NCI-H748 treated with DMSO at 0.1 percent for 48 hours (cell line): ENCODE measurements around the gene MUTYH.
A peak's percentile ranks its signal among the peaks of the same experiment; 100 is the strongest.

Experiments used
- DNase-seq: peaks from one replicate; lab custom pipeline; 2025; lab: John Stamatoyannopoulos, UW

MUTYH gene

DNA sequence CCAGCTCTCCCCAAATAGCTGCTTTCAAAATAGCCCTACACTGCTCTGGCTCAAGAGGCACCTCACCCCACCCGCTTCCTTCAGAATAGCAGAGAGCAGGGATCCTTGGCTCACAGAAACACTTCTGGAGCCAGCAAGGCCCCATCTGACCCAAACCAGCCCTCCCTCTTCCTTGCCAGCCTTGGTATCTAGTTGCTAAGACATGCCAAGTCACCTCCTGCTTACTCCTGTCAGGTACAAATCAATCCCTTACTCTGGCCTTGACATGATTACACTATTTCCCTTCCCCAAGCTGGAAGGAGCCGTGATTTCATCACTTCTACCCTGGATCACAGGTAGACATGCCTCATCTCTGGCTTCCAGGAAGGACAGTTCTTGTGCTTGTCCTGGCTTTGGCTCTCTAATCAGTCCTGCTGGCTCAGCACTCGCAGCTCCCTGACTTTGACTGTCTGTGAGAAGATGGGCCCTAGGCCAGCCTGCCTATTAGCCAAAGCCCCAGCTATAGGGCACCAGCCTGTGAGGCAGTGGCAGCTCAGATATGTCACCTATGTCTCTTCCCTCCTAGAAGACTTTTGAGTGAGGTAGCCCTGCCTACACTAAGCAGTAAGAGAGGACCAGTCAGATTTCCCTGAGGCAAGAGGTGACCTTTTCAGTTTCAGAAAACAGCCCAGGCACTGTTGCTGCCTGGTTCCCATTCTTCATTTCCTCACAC is 8.9 kb upstream of the MUTYH start:
- no peak for DNase-seq

DNA sequence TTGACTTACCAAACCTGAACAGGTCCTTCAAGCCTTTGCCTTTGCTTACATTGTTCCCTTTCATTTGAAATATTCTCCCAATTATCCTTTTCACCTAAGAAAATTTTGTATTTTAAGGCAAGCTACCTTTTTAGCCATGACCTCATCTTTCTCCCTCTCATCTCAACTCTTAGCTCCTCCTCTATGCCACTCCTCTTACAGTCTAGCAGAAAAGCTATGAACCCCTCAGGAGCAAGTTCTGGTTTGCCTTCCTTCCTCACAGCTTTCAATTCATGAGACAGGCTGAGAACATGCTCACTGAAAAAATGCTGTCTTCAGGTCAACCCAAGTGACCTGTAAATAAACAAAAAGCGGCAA is 8.3 kb upstream of the MUTYH start:
- no peak for DNase-seq

DNA sequence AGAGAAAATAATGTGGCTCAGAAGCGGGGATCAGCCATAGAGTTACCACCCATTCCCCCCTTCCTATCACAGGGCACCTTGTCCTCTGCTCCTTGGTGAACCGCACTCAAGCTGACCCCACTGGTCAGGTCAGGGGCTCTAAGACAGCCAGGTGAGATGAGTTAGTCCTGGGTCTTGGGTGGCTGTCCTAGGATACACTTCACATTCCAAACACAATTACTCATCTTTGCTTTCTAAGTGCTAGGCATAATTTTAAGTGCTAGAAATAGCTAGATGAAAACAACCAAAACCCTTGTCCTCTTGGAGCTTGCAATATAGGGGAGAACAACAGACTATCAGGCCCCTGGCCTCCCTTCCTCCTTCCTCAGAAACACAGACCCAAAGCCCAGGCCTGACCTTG is 7.8 kb upstream of the MUTYH start:
- no peak for DNase-seq

DNA sequence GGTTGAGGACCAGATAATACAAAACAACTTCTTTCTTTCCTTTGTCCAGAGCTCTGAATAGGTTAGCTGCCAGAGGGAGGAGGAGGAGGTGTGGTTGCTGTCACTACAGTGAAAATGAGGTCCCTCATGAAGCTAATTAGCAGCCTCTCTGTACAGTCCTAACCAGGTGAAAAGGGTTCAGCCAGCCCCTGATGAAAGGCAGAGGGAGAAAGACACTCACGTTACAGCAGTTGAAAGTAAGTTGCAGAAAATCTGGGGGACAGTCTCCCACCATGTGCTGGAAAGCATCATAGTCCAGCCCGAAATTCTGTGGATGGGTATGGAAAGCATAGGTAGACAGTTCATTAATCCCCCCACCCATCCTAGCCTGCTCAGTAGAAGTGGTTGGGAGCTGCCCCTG is 6.2 kb upstream of the MUTYH start:
- DNase-seq, result no peak

DNA sequence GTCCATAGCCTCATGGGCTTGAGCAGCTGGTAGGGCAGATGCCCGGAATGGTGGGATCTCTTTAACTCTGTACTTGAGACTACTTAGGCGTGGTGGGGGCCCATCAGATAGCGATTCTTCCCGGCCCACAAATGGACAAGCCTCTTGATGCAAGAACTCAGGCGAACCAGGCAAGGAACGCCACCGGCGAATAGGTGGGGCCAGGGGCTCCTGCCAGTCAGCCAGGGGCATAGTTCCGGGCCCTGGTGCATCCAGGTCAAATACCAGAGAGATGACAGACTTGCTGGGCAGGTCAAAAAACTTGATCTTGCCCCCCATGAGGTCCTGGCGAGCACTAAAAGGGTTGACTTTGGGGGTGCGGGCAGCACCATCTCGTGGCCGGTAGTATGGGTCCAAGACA is 4.8 kb upstream of the MUTYH start:
- no peak for DNase-seq

DNA sequence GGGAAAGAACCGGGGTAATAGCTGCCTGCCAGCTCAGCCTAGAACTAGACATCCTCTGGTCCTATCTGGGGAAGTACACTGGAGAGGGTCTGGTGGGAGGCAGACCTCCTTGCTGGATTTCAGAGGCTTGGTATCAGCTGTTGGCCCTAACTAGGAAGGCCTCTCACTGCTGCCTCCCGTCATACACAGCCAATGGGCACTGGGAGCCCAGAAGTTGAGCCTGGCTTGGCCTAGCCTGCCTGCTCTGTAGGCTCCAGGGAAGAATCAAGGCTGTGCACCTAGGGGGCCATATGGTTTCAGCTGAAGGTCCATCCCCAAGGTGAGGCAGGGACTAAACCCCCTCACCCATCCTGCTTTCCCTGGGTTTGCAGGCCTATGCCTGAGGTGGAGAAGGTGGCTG is 4.3 kb upstream of the MUTYH start:
- no peak for DNase-seq

DNA sequence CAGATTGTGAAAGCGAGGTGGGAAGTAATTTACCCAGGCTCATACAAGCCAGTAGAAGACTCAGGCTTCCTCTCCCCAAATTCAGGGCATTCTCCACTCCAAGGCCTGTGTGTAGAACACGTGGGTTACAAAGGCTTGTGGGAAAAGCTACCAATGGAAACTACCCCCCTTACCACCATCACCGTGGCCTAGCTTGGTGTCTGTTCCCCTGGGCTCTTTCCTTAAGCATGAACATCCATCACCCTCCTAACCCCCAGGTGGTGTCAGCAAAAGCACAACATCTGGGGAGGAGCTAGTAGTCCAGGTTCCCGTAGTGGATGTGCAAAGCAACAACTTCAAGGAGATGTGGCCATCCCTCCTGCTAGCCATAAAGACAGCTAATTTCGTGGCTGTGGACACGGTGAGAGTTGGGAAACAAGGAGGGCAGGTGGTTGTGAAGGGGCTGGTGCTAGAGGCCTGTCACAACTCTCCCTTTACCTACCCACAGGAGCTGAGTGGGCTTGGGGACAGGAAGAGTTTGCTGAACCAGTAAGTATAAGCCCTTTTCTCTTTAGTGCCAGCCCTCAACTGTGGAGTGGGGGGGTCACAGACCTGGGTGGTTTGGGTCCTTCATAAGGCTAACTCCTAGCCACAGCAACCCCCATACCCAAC is 701 bp upstream of the MUTYH start:
- DNase-seq, result no peak

DNA sequence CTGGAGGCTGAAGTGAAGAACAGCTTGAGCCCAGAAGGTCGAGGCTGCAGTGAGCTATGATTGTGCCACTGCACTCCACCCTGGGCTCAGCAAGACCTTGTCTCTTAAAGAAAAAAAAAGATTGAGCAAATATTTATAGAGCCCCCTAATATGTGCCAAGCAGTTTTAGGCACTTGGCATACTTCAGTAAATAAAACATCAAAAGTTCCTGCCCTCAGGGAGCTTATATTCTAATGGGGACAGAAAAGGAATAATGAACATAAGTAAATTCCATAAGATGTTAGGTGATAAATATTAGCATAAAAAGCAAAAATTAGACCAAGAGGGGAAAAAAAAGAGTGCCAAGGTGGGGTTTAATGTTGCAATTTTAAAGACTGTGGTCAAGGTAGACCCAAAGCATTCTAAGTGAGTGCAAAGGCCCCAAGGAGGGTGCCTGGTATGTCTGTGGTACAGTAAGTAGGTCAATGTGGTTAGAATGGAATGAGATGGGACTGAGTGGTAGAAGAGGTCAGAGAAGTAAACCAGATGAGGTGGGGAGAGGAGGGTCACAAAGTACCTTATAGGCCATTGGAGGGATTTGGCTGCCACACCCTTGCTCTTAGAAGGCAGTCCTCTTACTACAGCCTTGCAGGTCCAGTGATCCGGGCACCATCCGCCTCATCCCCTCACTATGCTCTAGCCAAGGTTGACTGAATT is 2.5 kb downstream of the MUTYH start:
- DNase-seq, result no peak

DNA sequence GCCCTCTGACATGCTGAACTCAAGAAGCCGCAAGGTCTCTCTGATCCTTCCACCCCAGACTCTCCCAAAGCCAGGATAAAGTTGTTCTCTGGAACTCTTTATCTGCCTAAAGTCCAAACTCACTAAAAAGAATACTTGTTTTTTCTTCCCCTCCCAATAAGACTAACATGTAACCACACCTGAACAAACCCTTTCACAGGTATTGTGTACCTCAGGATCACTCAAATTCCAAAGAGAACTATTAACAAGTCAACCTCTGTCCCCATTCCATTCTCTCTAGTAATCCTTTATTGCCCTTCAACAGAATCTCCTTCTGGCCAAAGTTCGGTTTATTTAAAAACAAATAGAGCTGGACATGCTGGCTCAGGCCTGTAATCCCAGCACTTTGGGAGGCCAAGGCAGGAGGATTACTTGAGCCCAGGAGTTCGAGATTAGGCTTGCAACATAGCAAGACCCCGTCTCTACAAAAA is 4.3 kb downstream of the MUTYH start:
- DNase-seq, result no peak

DNA sequence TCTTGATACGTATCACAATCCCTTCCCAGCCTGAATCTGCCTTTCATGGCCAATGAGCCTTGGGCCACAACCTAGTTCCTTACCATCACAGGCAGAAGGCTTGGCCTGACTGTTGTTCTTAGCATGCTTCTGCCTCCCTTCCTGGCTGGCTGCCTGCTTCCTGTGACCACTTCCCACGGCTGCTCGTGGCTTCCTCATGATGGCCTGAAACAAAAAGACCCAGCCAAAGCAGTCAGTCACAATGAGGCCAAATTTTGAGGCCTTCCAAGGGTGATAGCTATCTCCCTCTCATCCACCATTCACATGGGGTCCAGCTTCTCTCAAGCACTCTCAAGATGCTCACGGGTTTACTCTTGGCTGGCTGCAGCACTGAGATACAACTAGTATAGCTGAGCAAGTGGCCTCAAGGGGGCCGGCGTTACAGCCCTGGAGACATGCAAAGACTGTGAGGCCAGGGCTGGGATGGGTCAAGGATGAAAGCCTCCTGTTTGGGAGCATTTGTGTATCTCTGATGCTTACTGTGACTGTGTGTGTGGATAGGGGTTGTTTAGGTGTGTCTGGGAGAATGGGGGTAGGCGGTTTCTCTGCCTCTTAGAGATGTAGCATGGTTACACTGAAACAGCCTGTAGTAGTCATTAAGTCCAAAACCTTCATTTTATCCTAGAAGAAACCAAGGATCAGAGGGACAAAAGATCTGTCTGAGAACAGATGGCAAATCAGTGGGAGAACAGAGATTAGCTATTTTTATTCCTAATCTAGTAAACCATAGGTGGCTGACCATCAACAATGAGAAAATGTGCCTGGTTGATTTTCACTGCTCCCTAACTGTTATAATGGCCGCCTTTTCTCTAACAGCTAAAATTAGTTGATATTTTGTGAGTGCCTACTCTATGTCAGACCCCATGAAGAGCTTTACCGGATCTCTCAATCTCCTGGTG is 5.7 kb downstream of the MUTYH start:
- DNase-seq, result no peak

DNA sequence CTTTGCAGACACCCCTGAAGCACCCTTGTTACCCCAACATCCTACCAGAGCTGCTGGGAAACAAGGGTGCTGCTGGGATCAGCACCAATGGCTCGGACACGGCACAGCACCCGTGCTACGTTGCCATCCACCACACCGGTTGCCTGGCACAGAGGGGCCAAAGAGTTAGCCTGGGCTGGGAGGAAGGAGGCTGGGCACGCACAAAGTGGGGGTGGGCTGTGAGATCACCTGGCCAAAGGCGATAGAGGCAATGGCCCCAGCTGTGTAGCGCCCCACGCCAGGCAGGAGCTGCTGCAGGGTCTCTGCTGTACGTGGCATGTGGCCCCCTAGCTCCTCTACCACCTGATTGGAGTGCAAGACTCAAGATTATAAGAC is 7.9 kb downstream of the MUTYH start:
- DNase-seq, result no peak

DNA sequence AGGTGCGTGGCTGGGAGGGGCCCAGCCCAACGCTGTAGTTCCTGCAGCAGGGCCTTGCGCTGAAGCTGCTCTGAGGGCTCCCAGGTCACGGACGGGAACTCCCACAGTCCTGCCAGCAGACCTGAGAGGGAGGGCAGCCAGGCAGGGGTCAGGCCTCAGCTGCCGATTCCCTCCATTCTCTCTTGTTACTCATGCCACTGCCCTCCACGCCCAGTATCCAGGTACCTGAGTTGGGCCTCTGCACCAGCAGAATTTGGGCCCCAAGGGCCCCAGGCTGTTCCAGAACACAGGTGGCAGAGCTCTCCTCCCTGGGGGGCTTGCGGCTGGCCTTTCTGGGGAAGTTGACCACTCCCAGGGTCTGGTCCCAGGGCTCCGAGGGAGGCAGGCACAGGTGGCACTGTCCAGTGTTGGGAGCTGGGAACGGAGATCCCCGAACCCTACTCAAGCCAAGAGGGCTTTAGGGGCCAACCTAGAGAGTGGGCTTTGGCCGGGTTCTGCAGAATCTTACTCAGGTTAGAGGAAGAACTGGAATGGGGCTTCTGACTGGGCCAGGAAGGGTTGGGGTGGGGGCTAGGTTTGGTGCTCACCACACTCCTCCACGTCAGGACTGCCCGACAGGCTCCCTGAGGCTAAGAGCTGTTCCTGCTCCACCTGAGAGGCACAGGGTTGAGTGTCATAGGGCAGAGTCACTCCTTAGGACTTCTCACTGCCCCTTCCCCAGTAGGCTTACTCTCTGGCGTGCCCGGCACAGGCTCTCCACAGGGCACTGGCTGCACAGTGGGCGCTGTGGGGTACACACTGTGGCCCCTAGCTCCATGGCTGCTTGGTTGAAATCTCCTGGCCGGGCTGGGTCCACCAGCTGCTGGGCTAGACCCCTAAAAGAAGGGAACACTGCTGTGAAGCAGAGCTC is 8.5 kb downstream of the MUTYH start:
- DNase-seq, result no peak

DNA sequence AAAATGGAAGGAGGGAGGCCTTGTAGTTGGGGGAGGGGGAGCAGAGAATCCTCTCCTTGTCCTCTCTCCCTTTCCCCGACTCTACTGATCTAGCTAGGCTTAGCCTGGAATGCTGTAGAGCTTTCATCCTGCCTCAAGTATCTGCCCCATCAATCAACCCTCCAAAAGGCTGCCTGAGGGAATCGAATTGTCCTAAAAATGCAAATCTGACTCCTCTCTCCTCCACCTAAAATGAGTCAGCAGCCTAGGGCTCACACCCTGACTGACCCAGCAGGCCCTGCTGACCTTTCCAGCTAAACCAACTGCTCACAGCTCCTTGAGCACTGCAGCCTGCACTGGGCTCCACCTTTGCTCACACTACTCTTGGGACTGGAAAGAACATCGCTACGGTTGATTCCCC is 10.8 kb downstream of the MUTYH start:
- no peak for DNase-seq

DNA sequence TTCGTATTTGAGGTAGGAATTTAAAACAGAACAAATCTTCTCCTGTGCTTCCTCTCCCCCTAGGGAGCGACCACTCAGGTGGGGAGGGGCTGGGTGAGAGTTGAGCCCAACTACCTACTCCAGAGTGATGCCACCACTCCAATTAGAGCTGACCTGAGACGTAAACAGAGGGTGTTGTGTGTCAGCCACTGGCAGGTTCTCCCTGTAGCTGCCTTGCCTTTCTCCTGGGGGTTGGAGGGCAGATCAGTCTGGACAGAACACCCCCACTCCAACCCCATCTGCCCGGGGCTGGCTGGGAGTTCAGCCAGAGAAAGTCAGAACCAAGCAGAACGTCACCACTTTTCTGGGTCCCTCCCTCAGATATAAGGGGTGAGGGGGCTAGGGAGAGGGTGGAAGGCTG is 11.6 kb downstream of the MUTYH start:
- DNase-seq, result peak; percentile 6

DNA sequence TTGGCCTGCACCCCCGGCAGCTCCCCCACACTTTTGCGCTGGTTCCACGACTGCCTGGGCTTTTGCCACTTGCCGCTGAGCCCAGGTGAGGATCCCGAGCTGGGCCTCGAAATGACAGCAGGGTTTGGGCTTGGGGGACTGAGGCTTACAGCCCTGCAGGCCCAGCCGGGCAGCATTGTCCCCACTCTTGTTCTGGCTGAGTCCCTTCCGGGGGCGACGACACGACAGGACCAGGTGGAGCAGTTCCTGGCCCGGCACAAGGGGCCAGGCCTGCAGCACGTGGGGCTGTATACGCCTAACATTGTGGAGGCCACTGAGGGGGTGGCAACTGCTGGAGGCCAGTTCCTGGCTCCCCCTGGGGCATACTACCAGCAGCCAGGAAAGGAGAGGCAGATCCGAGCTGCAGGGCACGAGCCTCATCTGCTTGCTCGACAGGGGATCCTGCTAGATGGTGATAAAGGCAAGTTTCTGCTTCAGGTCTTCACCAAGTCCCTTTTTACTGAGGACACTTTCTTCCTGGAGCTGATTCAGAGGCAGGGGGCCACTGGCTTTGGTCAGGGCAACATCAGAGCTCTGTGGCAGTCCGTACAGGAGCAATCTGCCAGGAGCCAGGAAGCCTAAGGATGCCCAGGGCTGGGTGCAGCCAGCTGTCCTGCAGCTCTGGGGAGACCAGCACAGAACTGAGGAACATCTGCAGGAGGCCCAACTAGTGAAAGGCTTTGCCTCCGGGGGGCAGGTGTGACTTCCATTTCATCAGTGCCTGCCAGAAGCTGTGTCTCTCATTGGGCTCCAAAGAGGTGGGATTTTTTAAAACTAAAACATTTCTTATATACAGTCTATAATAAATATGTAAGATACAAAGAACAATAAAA is 12.4 kb downstream of the MUTYH start:
- DNase-seq, result no peak

DNA sequence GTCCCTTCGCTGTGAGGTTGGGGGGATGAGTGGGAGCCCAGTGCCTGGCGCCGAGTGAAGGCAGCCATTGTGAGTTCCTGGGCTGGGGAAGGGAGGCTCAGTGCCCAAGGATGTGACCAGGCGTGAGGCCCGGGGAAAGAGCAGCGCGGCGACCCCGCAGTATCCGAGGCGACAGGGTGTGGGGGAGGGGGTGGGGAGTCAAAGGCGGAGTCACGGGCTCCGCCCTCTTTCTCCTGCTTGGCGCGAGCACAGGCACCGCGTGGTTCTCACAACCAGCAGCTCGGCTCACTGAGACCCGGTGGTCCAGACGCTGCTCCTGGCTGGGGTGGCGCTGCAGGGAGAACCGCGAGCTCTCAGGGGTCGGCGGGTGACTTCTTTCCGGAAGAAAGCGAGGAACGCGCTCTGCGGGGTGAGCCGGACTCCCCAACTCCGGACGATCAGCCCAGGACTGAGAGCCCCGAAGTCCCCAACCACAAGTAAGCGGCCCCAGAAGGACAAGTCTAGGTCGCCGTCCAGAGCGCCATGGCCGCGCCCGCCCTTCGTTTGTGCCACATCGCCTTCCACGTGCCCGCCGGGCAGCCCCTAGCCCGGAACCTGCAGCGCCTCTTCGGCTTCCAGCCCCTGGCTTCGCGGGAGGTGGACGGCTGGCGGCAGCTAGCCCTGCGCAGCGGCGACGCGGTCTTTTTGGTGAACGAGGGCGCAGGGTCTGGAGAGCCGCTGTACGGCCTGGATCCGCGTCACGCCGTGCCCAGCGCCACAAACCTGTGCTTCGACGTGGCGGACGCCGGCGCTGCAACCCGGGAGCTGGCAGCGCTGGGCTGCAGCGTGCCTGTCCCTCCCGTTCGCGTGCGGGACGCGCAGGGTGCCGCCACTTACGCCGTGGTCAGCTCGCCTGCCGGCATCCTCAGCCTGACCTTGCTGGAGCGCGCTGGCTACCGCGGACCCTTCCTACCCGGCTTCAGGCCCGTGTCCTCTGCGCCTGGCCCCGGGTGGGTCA is 13.3 kb downstream of the MUTYH start, which contains the start of gene HPDL:
HPDL (plus strand) TSS at position 269 of the 997 bp plus-strand sequence; CDS start at position 523, 254 bp downstream.
- peak; percentile 51 for DNase-seq

DNA sequence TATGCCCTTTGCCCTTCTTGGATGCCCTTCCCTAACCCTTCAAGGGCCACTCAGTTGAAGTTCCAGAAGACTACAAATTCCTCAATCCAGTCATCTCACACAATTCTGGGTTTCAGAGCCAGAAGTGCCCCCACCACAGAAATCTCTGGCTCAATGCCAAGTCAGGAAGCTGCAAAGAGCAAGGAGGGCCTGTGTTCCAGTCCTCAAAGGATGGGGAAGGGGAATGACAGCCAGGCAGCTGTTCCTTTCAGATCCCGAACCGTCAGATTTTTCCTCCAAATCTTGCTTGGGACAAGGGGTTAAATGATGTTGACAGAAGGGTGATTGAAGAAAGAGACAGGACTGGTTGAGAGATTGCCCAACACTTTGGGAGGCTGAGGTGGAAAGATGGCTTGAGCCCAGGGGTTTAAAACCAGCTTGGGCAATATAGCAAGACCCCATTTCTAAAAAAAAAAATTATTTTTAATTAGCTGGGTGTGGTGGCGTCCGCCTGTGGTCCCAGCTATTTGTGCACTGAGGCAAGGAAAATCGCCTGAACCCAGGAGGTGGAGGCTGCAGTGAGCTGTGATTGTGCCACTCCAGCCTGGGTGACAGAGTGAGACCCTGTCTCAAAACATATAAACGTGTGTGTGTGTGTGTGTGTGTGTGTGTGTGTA is 14.3 kb downstream of the MUTYH start:
- DNase-seq, result no peak

DNA sequence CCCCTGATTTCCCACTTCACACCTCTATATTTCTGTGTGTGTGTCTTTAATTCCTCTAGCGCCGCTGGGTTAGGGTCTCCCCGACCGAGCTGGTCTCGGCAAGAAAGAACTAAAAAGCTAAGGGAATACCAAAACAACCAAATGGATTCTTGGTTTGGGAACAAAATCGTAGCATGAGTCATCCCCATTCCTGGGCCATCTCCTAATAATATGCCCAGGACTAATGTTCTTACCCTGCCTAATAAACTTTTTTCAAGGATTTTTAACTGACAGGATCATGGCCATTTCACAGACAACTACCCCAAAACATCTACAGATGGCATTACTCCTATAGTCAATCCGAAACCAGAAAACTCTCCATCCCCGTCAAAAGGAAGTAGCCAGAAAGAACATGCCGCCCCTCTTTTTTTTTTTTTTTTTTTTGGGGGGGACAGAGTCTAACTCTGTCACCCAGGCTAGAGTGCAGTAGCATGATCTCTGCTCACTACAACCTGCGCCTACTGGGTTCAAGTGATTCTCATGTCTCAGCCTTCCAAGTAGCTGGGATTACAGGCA is 17.7 kb downstream of the MUTYH start:
- no peak for DNase-seq
